Progenitor cell of endocrine pancreas (in vitro differentiated cells): Measurements from ENCODE around the gene APBB2. TPM values are rescaled to one million over a fixed set of nuclear protein-coding genes. Genes with fewer than 3 reads are reported as not detected.

ENCODE experiments used
- DNase-seq: peaks from one replicate; pipeline ENCODE4 v3.0.0; 2021; ENCODE audit warnings: low spot score; ENCODE audit not compliant: unreplicated experiment
- H3K27ac Mint-ChIP-seq: 2 replicates; pipeline ENCODE4 v1.8.0; 2021; ENCODE audit warnings: mild to moderate bottlenecking, moderate library complexity, mixed read lengths
- H3K27me3 Mint-ChIP-seq: 2 replicates; pipeline ENCODE4 v1.8.0; 2021; ENCODE audit warnings: mixed read lengths
- H3K36me3 Mint-ChIP-seq: 2 replicates; pipeline ENCODE4 v1.8.0; 2022; ENCODE audit warnings: mixed read lengths; ENCODE audit not compliant: insufficient read depth
- H3K4me1 Mint-ChIP-seq: 2 replicates; pipeline ENCODE4 v1.8.0; 2021; ENCODE audit warnings: low read depth, mixed read lengths
- H3K4me3 Mint-ChIP-seq: 2 replicates; pipeline ENCODE4 v1.8.0; 2021; ENCODE audit warnings: low read depth, mild to moderate bottlenecking, moderate library complexity, mixed read lengths
- H3K9me3 Mint-ChIP-seq: 2 replicates; pipeline ENCODE4 v1.8.0; 2021; ENCODE audit warnings: low read depth, mixed read lengths
- CTCF ChIP-seq: fragments of 200-600 bp; sonication (generic); IDR thresholded peaks from one replicate; pipeline ENCODE4 v1.5.0; 2021; ENCODE audit warnings: antibody characterized with exemption, mild to moderate bottlenecking; ENCODE audit not compliant: unreplicated experiment
- total RNA-seq: library from RNA; stranded (reverse); gene quantifications from 2 replicates; pipeline ENCODE4 v1.2.1, GENCODE V29; 2021

Gene APBB2
- total RNA-seq, 1 donor from 2014 or later = 61.7 TPM

- peaks cover 4% of the 10 kb centered on the region for H3K9me3 Mint-ChIP-seq
- H3K4me1 Mint-ChIP-seq = no peaks in the 10 kb centered on the region
- H3K27ac Mint-ChIP-seq = no peak overlapping the region
- no peak for DNase-seq
- no peaks in the 10 kb centered on the region for H3K27me3 Mint-ChIP-seq
- no peak overlapping the region for H3K4me3 Mint-ChIP-seq
- H3K36me3 Mint-ChIP-seq = peaks cover 8% of the 10 kb centered on the region
- TF ChIP-seq CTCF = no peak
Observed at GRCh38 chr4:40788331-40788730, 426.0 kb downstream of the APBB2 start.

- no peaks in the 10 kb centered on the region for H3K4me1 Mint-ChIP-seq
- H3K4me3 Mint-ChIP-seq = no peak overlapping the region
- no peaks in the 10 kb centered on the region for H3K27me3 Mint-ChIP-seq
- no peak for TF ChIP-seq CTCF
- DNase-seq = no peak
- H3K27ac Mint-ChIP-seq = no peak overlapping the region
- no peaks in the 10 kb centered on the region for H3K9me3 Mint-ChIP-seq
- H3K36me3 Mint-ChIP-seq = peaks cover 10% of the 10 kb centered on the region
Observed at GRCh38 chr4:40785727-40786126, 428.6 kb downstream of the APBB2 start.

- H3K27me3 Mint-ChIP-seq = no peaks in the 10 kb centered on the region
- H3K4me1 Mint-ChIP-seq = no peaks in the 10 kb centered on the region
- DNase-seq = no peak
- no peak overlapping the region for H3K4me3 Mint-ChIP-seq
- peaks cover 3% of the 10 kb centered on the region for H3K9me3 Mint-ChIP-seq
- H3K27ac Mint-ChIP-seq = no peak overlapping the region
- no peak for TF ChIP-seq CTCF
- H3K36me3 Mint-ChIP-seq = peaks cover 21% of the 10 kb centered on the region
Observed at GRCh38 chr4:40782876-40783275, 431.5 kb downstream of the APBB2 start.

- no peak for DNase-seq
- TF ChIP-seq CTCF = no peak
- no peak overlapping the region for H3K4me3 Mint-ChIP-seq
- H3K4me1 Mint-ChIP-seq = no peaks in the 10 kb centered on the region
- H3K36me3 Mint-ChIP-seq = peaks cover 25% of the 10 kb centered on the region
- peaks cover 4% of the 10 kb centered on the region for H3K9me3 Mint-ChIP-seq
- no peaks in the 10 kb centered on the region for H3K27me3 Mint-ChIP-seq
- no peak overlapping the region for H3K27ac Mint-ChIP-seq
Observed at GRCh38 chr4:40778090-40778489, 436.3 kb downstream of the APBB2 start.

GRCh38 chr4:40769266-40769665 is 445.1 kb downstream of the APBB2 start:
- H3K4me3 Mint-ChIP-seq = no peak overlapping the region
- no peaks in the 10 kb centered on the region for H3K27me3 Mint-ChIP-seq
- H3K4me1 Mint-ChIP-seq = no peaks in the 10 kb centered on the region
- no peak overlapping the region for H3K27ac Mint-ChIP-seq
- H3K9me3 Mint-ChIP-seq = peaks cover 3% of the 10 kb centered on the region
- peaks cover 26% of the 10 kb centered on the region for H3K36me3 Mint-ChIP-seq
- TF ChIP-seq CTCF = no peak
- DNase-seq = no peak
